Aorta (tissue), 5 donors: Measurements from ENCODE around the gene APEH. TPM values are rescaled to one million over a fixed set of nuclear protein-coding genes. Genes with fewer than 3 reads are reported as not detected.

ENCODE experiments used
- ATAC-seq: fragments of 200-7000 bp; cut with Tn5 transposase; one replicate; pipeline ENCODE4 v1.9.1; 2022; ENCODE audit warnings: moderate library complexity; ENCODE audit not compliant: low FRiP score
- DNase-seq, 2 donors: peaks; one replicate each; pipeline ENCODE4 v3.0.0-alpha.2; 2020
- H3K27ac ChIP-seq, 2 donors: one replicate each; pipeline ENCODE4 v1.5.1; 2013; ENCODE audit warnings: low read length in 2 of 2, mild to moderate bottlenecking in 2 of 2, moderate library complexity in 2 of 2, control low read depth in 1 of 2, inconsistent platforms in 1 of 2, low read depth in 1 of 2
- H3K27me3 ChIP-seq, 2 donors: one replicate each; pipeline ENCODE4 v1.6.1; 2013; ENCODE audit warnings: control low read depth in 1 of 2, low read length in 1 of 2, mild to moderate bottlenecking in 1 of 2, moderate library complexity in 1 of 2; ENCODE audit not compliant: insufficient read depth in 2 of 2, control insufficient read depth in 1 of 2
- H3K36me3 ChIP-seq, 2 donors: one replicate each; pipeline ENCODE4 v1.6.1; 2013; ENCODE audit warnings: control low read depth in 1 of 2, low read length in 1 of 2, mild to moderate bottlenecking in 1 of 2; ENCODE audit not compliant: insufficient read depth in 2 of 2, control insufficient read depth in 1 of 2
- H3K4me1 ChIP-seq, 2 donors: one replicate each; pipeline ENCODE4 v1.6.1; 2013; ENCODE audit warnings: low read length in 2 of 2, control low read depth in 1 of 2, mild to moderate bottlenecking in 1 of 2, moderate library complexity in 1 of 2; ENCODE audit not compliant: insufficient read depth in 2 of 2, control insufficient read depth in 1 of 2
- H3K4me3 ChIP-seq, 2 donors: one replicate each; pipeline ENCODE4 v1.5.1; 2013; ENCODE audit warnings: low read length in 2 of 2, control low read depth in 1 of 2, mild to moderate bottlenecking in 1 of 2
- H3K9me3 ChIP-seq: one replicate; pipeline ENCODE4 v1.6.1; 2013; ENCODE audit warnings: mild to moderate bottlenecking, low read length; ENCODE audit not compliant: control insufficient read depth
- WGBS, 2 donors: extraction: QIAGEN DNeasy Blood & Tissue Kit; methylation state at CpG; one replicate each; pipeline ENCODE4 v1.1.7; 2013; 5-methylcytosine and 5-hydroxymethylcytosine counted together
- intact Hi-C, 2 donors: fragments of 100-400 bp; cut with DNase I; formaldehyde crosslinking; loops; one replicate each; pipeline versions ENCODE4 v1.14.2 to v1.15.0; 2022
- polyA plus RNA-seq, 2 donors: library from polyadenylated mRNA; stranded (reverse); fragments of 200-250 nt; gene quantifications; one replicate each; pipeline ENCODE4 v1.2.3, GENCODE V29; 2013
- total RNA-seq, 2 donors: library from RNA; stranded (reverse); fragmentation: NEBNext Ultra II Directional; extraction: Animal tissue kit (Norgen Biotek cat#: 25700); gene quantifications; one replicate each; pipeline ENCODE4 v1.2.1, GENCODE V29; 2021
- donor health status: healthy with polysubstance abuse.
- donor health status: Bipolar disorder and iron deficiency.
- donor health status: DM: no; HTN: no; CAD: no.
- donor health status: DM: no; HTN: no; CAD: no.
- donor health status: DM: yes; HTN: yes; CAD: no.

APEH gene
- total and polyA plus RNA-seq, 4 donors = 30.3 to 53.6 (median 49.4) TPM

DNA sequence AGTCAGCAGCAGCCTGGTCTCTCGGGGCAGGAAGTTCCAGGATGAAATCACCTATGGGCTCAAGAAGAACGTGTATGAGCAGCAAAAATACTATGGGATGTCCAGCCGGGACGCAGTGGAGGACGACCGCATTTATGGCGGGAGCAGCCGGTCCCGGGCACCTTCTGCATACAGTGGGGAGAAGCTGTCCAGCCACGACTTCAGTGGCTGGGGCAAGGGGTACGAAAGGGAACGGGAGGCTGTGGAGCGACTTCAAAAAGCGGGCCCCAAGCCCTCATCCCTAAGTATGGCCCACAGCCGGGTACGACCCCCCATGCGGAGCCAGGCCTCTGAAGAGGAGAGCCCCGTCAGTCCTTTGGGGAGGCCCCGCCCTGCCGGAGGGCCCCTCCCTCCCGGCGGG, 12.1 kb upstream of the APEH start:
- WGBS, 2 donors = 88 to 90% methylated on average over 22 of the region's 22 CpGs
- intact Hi-C loops = no loop called here
- DNase-seq (no peak), ATAC-seq (no peak)
- no peaks in the 10 kb centered on the region for H3K36me3 ChIP-seq
- H3K27me3 ChIP-seq = no peaks in the 10 kb centered on the region
- no peak overlapping the region for H3K4me3 ChIP-seq
- H3K9me3 ChIP-seq = no peaks in the 10 kb centered on the region
- no peak overlapping the region for H3K27ac ChIP-seq
- H3K4me1 ChIP-seq = no peaks in the 10 kb centered on the region

GRCh38 chr3:49662720-49663413, 11.3 kb upstream of the APEH start:
- DNase-seq (no peak), ATAC-seq (no peak)
- Histone ChIP-seq H3K27ac (no peak overlapping the region), H3K4me3 (no peak overlapping the region), H3K36me3 (no peaks in the 10 kb centered on the region), H3K27me3 (no peaks in the 10 kb centered on the region), H3K9me3 (no peaks in the 10 kb centered on the region), H3K4me1 (no peaks in the 10 kb centered on the region)
- 95 to 97% methylated on average over 33 to 34 of the region's 34 CpGs for WGBS, 2 donors
- intact Hi-C loops = no loop called here

DNA sequence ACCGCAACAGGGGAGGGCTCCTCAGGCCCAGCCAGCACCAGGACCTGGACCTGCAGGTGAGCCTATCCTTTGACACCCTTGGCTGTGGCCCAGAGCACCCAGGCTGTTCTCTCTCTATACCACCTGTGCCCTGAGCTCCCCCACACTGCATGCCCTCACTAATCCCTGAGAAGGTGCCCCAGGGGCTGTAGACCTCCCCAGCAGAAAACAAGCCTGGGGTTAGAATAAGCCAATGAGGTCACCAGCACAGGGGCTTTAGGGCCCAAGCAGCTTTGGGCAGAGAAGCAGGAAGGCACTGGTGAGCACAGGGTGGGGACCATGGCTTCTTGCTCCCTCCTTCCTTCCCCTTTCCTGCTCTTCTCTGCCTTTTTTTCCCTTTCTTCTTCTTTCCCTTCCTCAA, 10.3 kb upstream of the APEH start:
- no peaks in the 10 kb centered on the region for H3K36me3 ChIP-seq
- H3K4me1 ChIP-seq = no peaks in the 10 kb centered on the region
- ATAC-seq (no peak), DNase-seq (no peak)
- H3K27ac ChIP-seq = no peak overlapping the region
- H3K27me3 ChIP-seq = no peaks in the 10 kb centered on the region
- 98 to 100% methylated on average over 1 of the region's 1 CpG for WGBS, 2 donors
- intact Hi-C loops = no loop called here
- no peak overlapping the region for H3K4me3 ChIP-seq
- no peaks in the 10 kb centered on the region for H3K9me3 ChIP-seq

GRCh38 chr3:49664300-49664699, 9.9 kb upstream of the APEH start:
- ATAC-seq (no peak), DNase-seq (no peak)
- H3K4me3 ChIP-seq = no peak overlapping the region
- no peak overlapping the region for H3K27ac ChIP-seq
- no peaks in the 10 kb centered on the region for H3K36me3 ChIP-seq
- no peaks in the 10 kb centered on the region for H3K27me3 ChIP-seq
- no peaks in the 10 kb centered on the region for H3K9me3 ChIP-seq
- WGBS, 2 donors = 83 to 94% methylated on average over 11 of the region's 11 CpGs
- H3K4me1 ChIP-seq = no peaks in the 10 kb centered on the region
- intact Hi-C loops = no loop called here

DNA sequence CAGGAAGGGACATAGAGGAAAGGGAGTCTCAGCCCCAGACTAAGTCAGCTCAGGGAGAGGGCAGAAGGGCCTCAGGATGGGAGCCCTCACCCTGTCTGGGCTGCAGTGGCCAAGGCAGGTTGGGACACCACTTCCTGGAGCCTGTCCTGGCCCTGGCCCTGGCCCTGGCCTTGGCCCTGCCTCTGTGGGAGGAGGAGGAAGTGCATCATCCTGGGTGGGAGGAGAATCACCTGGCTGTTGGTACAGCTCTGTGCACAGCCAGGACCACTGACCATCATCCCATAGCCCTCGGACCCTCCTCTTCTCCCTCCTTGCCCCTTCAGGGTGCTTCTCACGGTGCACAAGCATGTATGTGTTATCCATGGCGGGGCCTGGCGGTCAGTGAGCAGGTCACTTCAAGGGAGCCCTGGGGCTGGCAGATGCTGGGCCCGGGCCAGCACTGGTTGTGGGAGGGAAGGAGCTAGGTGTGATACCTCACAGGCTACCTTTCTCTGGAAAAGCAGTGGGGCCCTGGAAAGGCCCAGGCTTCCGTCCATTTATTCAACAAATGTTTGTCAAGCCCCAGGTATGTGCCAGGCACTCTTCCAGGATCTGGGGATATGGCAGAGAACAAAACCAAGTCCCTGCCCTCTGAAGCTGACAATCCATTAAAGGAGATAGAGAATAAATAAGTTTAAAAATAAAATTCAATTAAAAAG, 8.2 kb upstream of the APEH start:
- intact Hi-C loops = loop anchor here in 1 of 2 donors (5.0 kb wide), 1 partner anchor 99 kb away; no protein-coding TSS in a partner anchor
- 80 to 85% methylated on average over 5 to 6 of the region's 6 CpGs for WGBS, 2 donors

GRCh38 chr3:49666592-49666991, 7.6 kb upstream of the APEH start:
- no peak overlapping the region for H3K27ac ChIP-seq
- H3K9me3 ChIP-seq = no peaks in the 10 kb centered on the region
- ATAC-seq = no peak
- H3K4me3 ChIP-seq = no peak overlapping the region
- H3K27me3 ChIP-seq = no peaks in the 10 kb centered on the region
- WGBS, 2 donors = 27 to 32% methylated on average over 8 of the region's 8 CpGs
- intact Hi-C loops = loop anchor here in 1 of 2 donors (5.0 kb wide), 1 partner anchor 99 kb away; no protein-coding TSS in a partner anchor
- H3K36me3 ChIP-seq = no peaks in the 10 kb centered on the region
- no peak for DNase-seq
- H3K4me1 ChIP-seq = no peaks in the 10 kb centered on the region

More for the DNA sequence above, 8.2 kb upstream of the APEH start:
- H3K9me3 ChIP-seq = no peaks in the 10 kb centered on the region
- H3K27ac ChIP-seq = no peak overlapping the region
- no peaks in the 10 kb centered on the region for H3K27me3 ChIP-seq
- H3K36me3 ChIP-seq = no peaks in the 10 kb centered on the region
- DNase-seq (no peak), ATAC-seq (no peak)
- H3K4me3 ChIP-seq = no peak overlapping the region
- no peaks in the 10 kb centered on the region for H3K4me1 ChIP-seq

GRCh38 chr3:49667701-49668413, 6.3 kb upstream of the APEH start:
- DNase-seq (no peak), ATAC-seq (no peak)
- intact Hi-C loops = loop anchor here in 1 of 2 donors (5.0 kb wide), 1 partner anchor 101 kb away; no protein-coding TSS in a partner anchor
- Histone ChIP-seq H3K4me3 (no peak overlapping the region), H3K36me3 (no peaks in the 10 kb centered on the region), H3K9me3 (no peaks in the 10 kb centered on the region), H3K4me1 (no peaks in the 10 kb centered on the region), H3K27ac (no peak overlapping the region), H3K27me3 (no peaks in the 10 kb centered on the region)
- WGBS, 2 donors = 68 to 70% methylated on average over 25 of the region's 25 CpGs

- Histone ChIP-seq H3K9me3 (no peaks in the 10 kb centered on the region), H3K4me1 (no peaks in the 10 kb centered on the region), H3K27me3 (no peaks in the 10 kb centered on the region), H3K4me3 (no peak overlapping the region), H3K36me3 (no peaks in the 10 kb centered on the region), H3K27ac (no peak overlapping the region)
- no peak for DNase-seq
- 10 to 15% methylated on average over 5 of the region's 5 CpGs for WGBS, 2 donors
- no peak for ATAC-seq
- intact Hi-C loops = loop anchor here in 1 of 2 donors (5.0 kb wide), 1 partner anchor 101 kb away; no protein-coding TSS in a partner anchor
These were observed 5.7 kb upstream of the APEH start for GRCh38 chr3:49668414-49668797.
